ENCODE data around the gene RGS7. TPM values are rescaled to one million over a fixed set of nuclear protein-coding genes. Genes with fewer than 3 reads are reported as not detected.

RGS7 gene
- total RNA-seq, 1 experiment from 2014 or later = 1.5 TPM

DNA sequence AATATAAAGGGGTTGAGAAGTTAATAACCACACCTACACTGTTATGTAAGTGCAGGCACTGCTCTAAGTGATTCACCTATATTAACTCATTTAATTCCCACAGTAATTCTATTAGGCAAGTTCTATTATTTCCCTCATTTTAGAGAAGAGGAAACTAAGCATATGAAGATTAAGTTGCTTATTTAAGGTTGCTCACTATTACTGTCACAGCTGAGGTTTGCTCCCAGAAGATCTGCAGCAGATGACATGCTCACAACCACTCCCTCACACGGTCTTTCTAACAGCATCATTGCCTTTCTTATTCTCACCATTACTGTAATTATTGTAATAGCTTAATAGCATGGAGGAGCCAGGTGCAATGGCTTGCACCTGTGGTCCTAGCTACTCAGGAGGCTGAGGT is 548.6 kb downstream of the RGS7 start:
- no peak overlapping the region for H3K27ac Mint-ChIP-seq
- Histone ChIP-seq H3K56ac (ENCODE audit: insufficient read length, low read depth, low read length) (no peak overlapping the region), H2BK15ac (ENCODE audit: low read depth, low read length) (no peak overlapping the region), H3K79me1 (ENCODE audit: insufficient read depth, low read depth, low read length, poor library complexity, severe bottlenecking) (no peaks in the 10 kb centered on the region), H3K27ac (ENCODE audit: insufficient read length, low read depth, low read length) (no peak overlapping the region), H2AFZ (ENCODE audit: low read length) (no peak overlapping the region), H3K9ac (ENCODE audit: extremely low read depth, insufficient read length, low read length) (no peak overlapping the region), H4K20me1 (ENCODE audit: control insufficient read depth, insufficient read depth, insufficient read length) (no peaks in the 10 kb centered on the region), H2BK20ac (ENCODE audit: low read depth, low read length, poor library complexity, severe bottlenecking) (no peak overlapping the region), H3K79me2 (ENCODE audit: insufficient read depth, low read length) (no peaks in the 10 kb centered on the region), H2BK5ac (ENCODE audit: insufficient read length, low read length) (no peak overlapping the region), H2BK12ac (ENCODE audit: insufficient read length, low read depth, low read length) (no peak overlapping the region), H4K5ac (ENCODE audit: insufficient read length, low read depth, low read length) (no peak overlapping the region), H3K4me2 (ENCODE audit: insufficient read depth, insufficient read length, low read length) (no peak overlapping the region), H4K8ac (replicated peaks; ENCODE audit: insufficient read length, low read depth, low read length) (no peak overlapping the region), H3K4me1 (ENCODE audit: insufficient read depth, low read length) (no peaks in the 10 kb centered on the region), H3K14ac (ENCODE audit: insufficient read depth, low read length) (no peak overlapping the region), H3K4ac (ENCODE audit: low read depth, low read length) (no peak overlapping the region), H3K27me3 (ENCODE audit: insufficient read depth, low read length) (no peaks in the 10 kb centered on the region), H3T11ph (ENCODE audit: low read length) (no peak overlapping the region), H3K18ac (ENCODE audit: insufficient read length, low read depth, low read length) (no peak overlapping the region), H3K23ac (ENCODE audit: insufficient read length, low read depth, low read length) (no peak overlapping the region), H3K9me3 (ENCODE audit: control insufficient read depth, low read depth, low read length) (no peaks in the 10 kb centered on the region), H2AK5ac (ENCODE audit: insufficient read length, low read length) (no peak overlapping the region), H3K23me2 (ENCODE audit: insufficient read length, low read depth, low read length, poor library complexity, severe bottlenecking) (no peaks in the 10 kb centered on the region), H4K91ac (ENCODE audit: insufficient read length, low read depth, low read length) (no peak overlapping the region), H2BK120ac (ENCODE audit: low read depth, low read length, poor library complexity, severe bottlenecking) (no peak overlapping the region)
- no peaks in the 10 kb centered on the region for H3K9me3 Mint-ChIP-seq
- H3K36me3 Mint-ChIP-seq (ENCODE audit: insufficient read depth in 1 of 3, low read depth in 3 of 3) = no peaks in the 10 kb centered on the region
- TF ChIP-seq CTCF (conservative IDR thresholded peaks at IDR 0.05) = no peak
- no peak overlapping the region for H3K4me3 Mint-ChIP-seq
- no peak for DNase-seq
- no peaks in the 10 kb centered on the region for H3K4me1 Mint-ChIP-seq
- H3K27me3 Mint-ChIP-seq (ENCODE audit: low read depth) = no peaks in the 10 kb centered on the region
- no CpG with 5 or more reads among the region's 1 CpG for WGBS (ENCODE audit: extremely low coverage, insufficient read length, low lambda C conversion rate)
